HL-60 (cell line): ENCODE measurements around the gene METTL9.

Experiments used
- POLR2AphosphoS5 ChIP-seq: IDR thresholded peaks from 2 replicates; pipeline ENCODE4 v1.6.1; 2012; ENCODE audit warnings: low read depth
- TF ChIP-seq, protein P1 (sequence below): IDR thresholded peaks from one replicate; pipeline ENCODE4 v1.5.1; 2011; ENCODE audit warnings: low read length, control low read depth, inconsistent platforms; ENCODE audit not compliant: insufficient read depth

DNA sequence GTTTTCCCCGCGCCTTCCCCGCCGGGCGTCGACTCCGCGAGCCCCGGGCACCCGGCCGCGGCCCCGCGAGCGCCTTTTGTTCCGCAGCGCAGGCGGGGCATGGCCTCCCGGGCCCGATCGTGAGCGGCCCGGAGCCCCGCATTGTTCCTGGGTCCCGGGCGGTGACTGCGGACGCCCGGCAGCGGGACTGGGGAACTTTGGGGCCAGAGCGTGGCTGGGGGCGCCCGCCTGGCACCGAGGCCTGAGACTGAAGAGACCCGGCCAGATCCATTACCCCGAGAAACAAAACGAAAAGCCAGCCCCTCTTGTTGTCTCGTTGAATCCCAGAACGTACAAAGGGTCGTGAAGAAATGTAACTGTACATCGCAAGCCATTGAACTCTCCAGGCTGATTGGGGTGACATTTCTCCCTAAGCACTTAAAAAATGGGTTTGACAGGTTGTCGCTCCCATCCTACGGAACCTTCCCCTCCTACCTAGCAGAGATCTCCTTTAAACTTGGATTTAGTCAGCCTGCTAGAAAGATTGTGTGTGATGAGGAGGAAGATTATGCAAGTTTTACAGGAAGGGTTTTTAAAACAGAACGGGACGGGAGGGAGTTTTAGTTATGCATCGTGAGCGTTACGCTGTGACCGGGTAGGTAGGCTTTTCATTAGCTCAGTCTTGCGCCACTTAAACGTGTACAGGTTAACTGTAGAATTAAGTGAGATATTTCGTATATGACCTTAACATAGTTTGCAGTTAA lies 825 bp downstream of the METTL9 start:
- TF ChIP-seq, protein P1, sequence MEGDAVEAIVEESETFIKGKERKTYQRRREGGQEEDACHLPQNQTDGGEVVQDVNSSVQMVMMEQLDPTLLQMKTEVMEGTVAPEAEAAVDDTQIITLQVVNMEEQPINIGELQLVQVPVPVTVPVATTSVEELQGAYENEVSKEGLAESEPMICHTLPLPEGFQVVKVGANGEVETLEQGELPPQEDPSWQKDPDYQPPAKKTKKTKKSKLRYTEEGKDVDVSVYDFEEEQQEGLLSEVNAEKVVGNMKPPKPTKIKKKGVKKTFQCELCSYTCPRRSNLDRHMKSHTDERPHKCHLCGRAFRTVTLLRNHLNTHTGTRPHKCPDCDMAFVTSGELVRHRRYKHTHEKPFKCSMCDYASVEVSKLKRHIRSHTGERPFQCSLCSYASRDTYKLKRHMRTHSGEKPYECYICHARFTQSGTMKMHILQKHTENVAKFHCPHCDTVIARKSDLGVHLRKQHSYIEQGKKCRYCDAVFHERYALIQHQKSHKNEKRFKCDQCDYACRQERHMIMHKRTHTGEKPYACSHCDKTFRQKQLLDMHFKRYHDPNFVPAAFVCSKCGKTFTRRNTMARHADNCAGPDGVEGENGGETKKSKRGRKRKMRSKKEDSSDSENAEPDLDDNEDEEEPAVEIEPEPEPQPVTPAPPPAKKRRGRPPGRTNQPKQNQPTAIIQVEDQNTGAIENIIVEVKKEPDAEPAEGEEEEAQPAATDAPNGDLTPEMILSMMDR, result no peak
- no peak for TF ChIP-seq POLR2AphosphoS5
